Measurements from ENCODE around the gene B3GALT5.

DNA sequence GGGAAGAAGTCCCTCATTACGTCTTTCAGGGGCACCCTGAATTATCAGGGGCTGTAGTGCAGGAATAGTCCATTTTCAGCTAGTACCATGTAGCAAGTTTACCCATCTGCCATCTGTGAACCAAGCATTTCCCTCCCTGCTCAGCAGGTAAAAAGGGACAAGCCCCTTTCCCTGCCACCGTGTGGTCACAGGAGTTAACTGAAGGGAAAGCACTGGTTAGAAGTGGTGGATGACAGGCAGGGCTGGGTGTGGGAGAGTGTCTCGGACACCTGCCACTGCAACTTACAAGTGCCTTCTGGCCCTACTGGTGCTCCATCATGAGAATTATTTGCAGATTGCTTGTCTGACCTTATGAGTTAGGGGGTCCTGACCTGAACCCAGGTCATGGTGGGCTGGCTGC, 100.2 kb downstream of the B3GALT5 start:
- TF ChIP-seq SIN3A (IDR thresholded peaks at IDR 0.05; ENCODE audit: borderline replicate concordance, insufficient read depth, low read length) (no peak), TAF1 (IDR thresholded peaks at IDR 0.05; ENCODE audit: borderline replicate concordance, insufficient read depth, low read length) (no peak), POLR2AphosphoS5 (IDR thresholded peaks at IDR 0.05; ENCODE audit: low read depth, low read length) (no peak)
- TF ChIP-seq, protein P1, sequence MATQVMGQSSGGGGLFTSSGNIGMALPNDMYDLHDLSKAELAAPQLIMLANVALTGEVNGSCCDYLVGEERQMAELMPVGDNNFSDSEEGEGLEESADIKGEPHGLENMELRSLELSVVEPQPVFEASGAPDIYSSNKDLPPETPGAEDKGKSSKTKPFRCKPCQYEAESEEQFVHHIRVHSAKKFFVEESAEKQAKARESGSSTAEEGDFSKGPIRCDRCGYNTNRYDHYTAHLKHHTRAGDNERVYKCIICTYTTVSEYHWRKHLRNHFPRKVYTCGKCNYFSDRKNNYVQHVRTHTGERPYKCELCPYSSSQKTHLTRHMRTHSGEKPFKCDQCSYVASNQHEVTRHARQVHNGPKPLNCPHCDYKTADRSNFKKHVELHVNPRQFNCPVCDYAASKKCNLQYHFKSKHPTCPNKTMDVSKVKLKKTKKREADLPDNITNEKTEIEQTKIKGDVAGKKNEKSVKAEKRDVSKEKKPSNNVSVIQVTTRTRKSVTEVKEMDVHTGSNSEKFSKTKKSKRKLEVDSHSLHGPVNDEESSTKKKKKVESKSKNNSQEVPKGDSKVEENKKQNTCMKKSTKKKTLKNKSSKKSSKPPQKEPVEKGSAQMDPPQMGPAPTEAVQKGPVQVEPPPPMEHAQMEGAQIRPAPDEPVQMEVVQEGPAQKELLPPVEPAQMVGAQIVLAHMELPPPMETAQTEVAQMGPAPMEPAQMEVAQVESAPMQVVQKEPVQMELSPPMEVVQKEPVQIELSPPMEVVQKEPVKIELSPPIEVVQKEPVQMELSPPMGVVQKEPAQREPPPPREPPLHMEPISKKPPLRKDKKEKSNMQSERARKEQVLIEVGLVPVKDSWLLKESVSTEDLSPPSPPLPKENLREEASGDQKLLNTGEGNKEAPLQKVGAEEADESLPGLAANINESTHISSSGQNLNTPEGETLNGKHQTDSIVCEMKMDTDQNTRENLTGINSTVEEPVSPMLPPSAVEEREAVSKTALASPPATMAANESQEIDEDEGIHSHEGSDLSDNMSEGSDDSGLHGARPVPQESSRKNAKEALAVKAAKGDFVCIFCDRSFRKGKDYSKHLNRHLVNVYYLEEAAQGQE (IDR thresholded peaks at IDR 0.05; ENCODE audit: insufficient read depth in 1 of 2, low read depth in 2 of 2, low read length in 2 of 2): no peak
